Activated CD4-positive, CD25-positive, alpha-beta regulatory T cell treated with anti-CD3 and anti-CD28 coated beads, Interleukin-2, amount 50 U/mL, for 72 hours (primary cell): ENCODE measurements around the gene SQSTM1.
"Not testable (repeated sequence)": the region's sequence is repeated elsewhere in the genome, so short reads cannot be mapped to it uniquely, and the experiment has no call there.

Experiments used
- DNase-seq: peaks from one replicate; pipeline ENCODE4 v3.0.0; 2021

Gene SQSTM1

GRCh38 chr5:179827680-179828079, 7.0 kb downstream of the SQSTM1 start:
- no peak for DNase-seq

GRCh38 chr5:179828756-179829421, 8.2 kb downstream of the SQSTM1 start:
- no peak for DNase-seq

- no peak for DNase-seq
Observed at GRCh38 chr5:179829732-179830435, 9.2 kb downstream of the SQSTM1 start.

GRCh38 chr5:179830818-179831468, 10.2 kb downstream of the SQSTM1 start:
- DNase-seq, result no peak

GRCh38 chr5:179832039-179832745, 11.5 kb downstream of the SQSTM1 start:
- DNase-seq, result no peak

GRCh38 chr5:179833056-179833708, 12.5 kb downstream of the SQSTM1 start:
- DNase-seq, result no peak

GRCh38 chr5:179833709-179834070, 13.0 kb downstream of the SQSTM1 start:
- no peak for DNase-seq

- DNase-seq, result no peak
Observed at GRCh38 chr5:179834120-179834519, 13.4 kb downstream of the SQSTM1 start.

- not testable (repeated sequence) for DNase-seq
Observed at GRCh38 chr5:179834871-179835270, 14.2 kb downstream of the SQSTM1 start.

GRCh38 chr5:179836225-179837019, 15.7 kb downstream of the SQSTM1 start:
- no peak for DNase-seq

- DNase-seq, result no peak
Observed at GRCh38 chr5:179837076-179838011, 16.6 kb downstream of the SQSTM1 start.

- DNase-seq, result no peak
Observed at GRCh38 chr5:179839328-179840256, 18.9 kb downstream of the SQSTM1 start.

GRCh38 chr5:179840321-179840720, 19.6 kb downstream of the SQSTM1 start:
- DNase-seq, result no peak

GRCh38 chr5:179840766-179841165, 20.1 kb downstream of the SQSTM1 start:
- no peak for DNase-seq

- no peak for DNase-seq
Observed at GRCh38 chr5:179841621-179842020, 20.9 kb downstream of the SQSTM1 start.

GRCh38 chr5:179852993-179853547, 32.4 kb downstream of the SQSTM1 start:
- DNase-seq, result no peak

GRCh38 chr5:179854356-179854755, 33.7 kb downstream of the SQSTM1 start:
- DNase-seq, result no peak

GRCh38 chr5:179858241-179858585, 37.5 kb downstream of the SQSTM1 start:
- DNase-seq, result peak; percentile 51

GRCh38 chr5:179858586-179859427, 38.1 kb downstream of the SQSTM1 start, which contains the start of gene MRNIP:
TSS of gene MRNIP (minus strand) at chr5:179858817. CDS start at chr5:179858796, 21 bp downstream.
- peak; percentile 94 for DNase-seq
